Epithelial cell of esophagus (primary cell): ENCODE measurements around the gene WDR82.

Experiments
- DNase-seq: peaks from one replicate; pipeline ENCODE4 v3.0.0; 2010; ENCODE audit warnings: low read depth
- H3K4me3 ChIP-seq: 2 replicates; pipeline ENCODE4 v1.5.1; 2011; ENCODE audit warnings: mild to moderate bottlenecking, low read length, control low read depth
- CTCF ChIP-seq: IDR thresholded peaks from 2 replicates; pipeline ENCODE4 v1.5.1; 2011; ENCODE audit warnings: low read depth, mild to moderate bottlenecking, low read length, control low read depth, inconsistent platforms; ENCODE audit not compliant: insufficient read depth; ENCODE audit errors: missing control alignments

Gene WDR82

GRCh38 chr3:52234516-52235447 lies 43.7 kb downstream of the WDR82 start:
- no peak for DNase-seq
- H3K4me3 ChIP-seq = no peak overlapping the region
- no peak for TF ChIP-seq CTCF

DNA sequence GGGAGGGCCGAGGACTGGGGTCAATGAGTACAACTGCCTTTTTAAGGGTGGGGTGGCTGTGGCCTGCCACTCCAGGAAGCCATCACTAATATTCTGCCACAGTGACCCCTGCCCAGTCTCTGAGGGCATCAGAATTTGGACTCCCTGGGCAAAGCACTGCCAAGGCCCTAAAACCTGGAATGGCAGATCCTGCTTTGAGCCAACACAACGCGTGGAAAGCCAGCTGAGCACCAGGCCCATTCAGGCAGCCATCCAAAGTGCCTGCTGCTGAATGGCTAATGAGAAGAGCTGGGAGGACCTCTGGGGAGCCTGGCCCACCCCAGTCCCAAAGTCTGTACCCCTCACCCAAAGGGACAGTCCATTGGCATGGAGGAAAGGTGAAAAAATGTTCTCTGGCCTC lies 44.5 kb downstream of the WDR82 start:
- no peak for TF ChIP-seq CTCF
- DNase-seq = no peak
- no peak overlapping the region for H3K4me3 ChIP-seq

DNA sequence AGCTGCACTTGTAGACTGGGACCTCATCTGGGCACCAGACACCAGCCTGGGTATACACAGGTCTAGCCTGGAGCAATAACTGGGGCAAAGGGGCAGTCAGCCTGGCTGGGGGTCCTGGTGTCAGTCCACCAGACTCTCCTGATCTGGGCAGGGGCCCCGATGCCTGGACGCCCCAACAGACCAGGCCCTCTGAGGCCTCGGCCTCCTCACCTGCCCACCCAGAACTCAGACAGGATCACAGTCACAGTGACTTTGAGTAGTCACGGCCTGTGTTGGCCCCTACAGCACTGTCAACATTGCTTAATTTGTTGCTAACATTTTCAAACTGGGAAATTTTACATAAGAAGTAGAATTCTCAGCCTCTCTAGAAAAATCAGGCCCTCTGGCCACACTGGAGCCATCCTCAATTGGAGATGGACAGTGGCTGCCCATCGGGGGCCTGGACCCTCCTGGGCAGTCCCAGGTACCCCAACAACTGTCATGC lies 45.3 kb downstream of the WDR82 start:
- TF ChIP-seq CTCF = no peak
- no peak overlapping the region for H3K4me3 ChIP-seq
- no peak for DNase-seq

- peak; percentile 23 for TF ChIP-seq CTCF
- DNase-seq = no peak
- H3K4me3 ChIP-seq = no peak overlapping the region
Observed at GRCh38 chr3:52232279-52233107, 46.0 kb downstream of the WDR82 start.

DNA sequence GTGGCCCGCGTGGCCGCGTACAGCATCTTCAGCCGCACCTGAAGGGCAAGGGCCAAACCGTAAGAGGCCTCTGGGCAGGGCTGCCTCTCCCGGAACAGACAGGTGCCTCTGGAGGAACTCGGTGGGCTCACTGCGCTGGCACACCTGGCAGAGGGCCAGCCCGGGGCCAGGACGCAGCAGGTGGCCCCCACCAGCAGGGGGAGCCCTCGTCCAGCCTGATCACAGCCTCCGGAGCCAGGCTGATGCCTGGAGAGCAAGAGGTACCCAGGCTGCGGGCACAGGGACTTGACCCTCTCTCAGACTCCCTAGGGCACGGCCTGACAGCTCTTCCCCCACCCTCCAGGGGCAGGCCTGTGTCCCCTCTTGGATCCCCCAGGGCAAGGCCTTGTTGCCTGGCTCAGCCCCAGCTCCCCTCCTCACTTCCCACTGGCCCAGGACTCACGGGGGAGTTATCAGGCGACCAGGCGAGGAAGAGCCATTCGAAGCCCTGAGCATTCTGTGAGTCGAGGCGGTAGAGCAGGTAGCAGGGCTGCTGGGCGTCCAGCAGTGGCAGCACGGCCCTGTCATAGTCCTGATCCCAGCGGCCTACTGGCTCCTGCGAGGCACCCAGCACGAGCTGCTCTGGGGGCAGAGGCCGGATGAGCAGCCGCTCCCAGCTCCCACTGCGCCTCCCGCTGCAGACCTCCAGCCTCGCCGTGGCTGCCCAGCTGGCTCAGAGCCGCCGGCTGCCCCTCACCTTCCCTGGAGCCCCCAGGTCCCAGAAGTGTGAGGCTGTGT lies 46.8 kb downstream of the WDR82 start:
- TF ChIP-seq CTCF = peak; percentile 86
- DNase-seq = peak; percentile 71
- H3K4me3 ChIP-seq = no peak overlapping the region

DNA sequence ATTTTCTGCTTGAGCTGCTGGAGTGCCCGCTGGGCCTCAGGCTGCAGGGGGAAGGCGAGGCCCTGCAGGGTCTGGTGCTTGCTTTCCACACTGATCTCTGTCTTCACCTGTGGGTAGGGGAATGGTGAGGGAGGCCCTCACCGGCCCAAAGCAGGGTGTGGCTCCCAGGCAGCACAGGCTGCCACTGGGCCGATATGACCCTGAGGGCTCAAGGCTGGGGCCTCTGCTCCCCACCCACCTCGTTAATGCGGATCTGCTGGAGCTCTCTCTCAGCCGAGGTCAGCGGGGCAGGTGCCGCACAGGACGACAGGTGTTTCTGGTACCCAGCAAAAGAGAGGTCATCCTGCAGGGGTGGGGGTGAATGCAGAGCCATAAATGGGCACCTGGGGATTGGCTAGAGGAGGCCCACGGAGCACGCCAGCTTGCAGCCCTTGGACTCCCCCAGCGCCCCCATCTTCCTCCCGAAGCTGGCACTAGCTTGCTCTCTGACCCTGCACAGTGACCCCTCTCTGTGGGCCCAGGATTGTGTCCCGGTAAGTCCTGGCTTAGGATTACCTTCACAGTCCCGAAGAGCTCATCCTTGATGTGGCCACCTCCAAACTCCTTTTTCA lies 47.5 kb downstream of the WDR82 start:
- TF ChIP-seq CTCF = no peak
- DNase-seq = no peak
- no peak overlapping the region for H3K4me3 ChIP-seq
